GM12878 (cell line): ENCODE results near the gene HCST. TPM values are rescaled to one million over a fixed set of nuclear protein-coding genes. Genes with fewer than 3 reads are reported as not detected.

ENCODE experiments used
- ASH2L ChIP-seq: fragments of 300-600, 200-600 bp; sonication (generic); IDR thresholded peaks from 2 replicates; pipeline ENCODE4 v1.6.1; 2017; ENCODE audit warnings: low read depth, mild to moderate bottlenecking, borderline replicate concordance
- BCL11A ChIP-seq: IDR thresholded peaks from 2 replicates; pipeline ENCODE4 v1.6.1; 2011; ENCODE audit warnings: low read depth, low read length
- CHD1 ChIP-seq: IDR thresholded peaks from 2 replicates; pipeline ENCODE4 v1.6.1; 2012; ENCODE audit warnings: low read depth, low read length, improper control_type of control experiment
- CUX1 ChIP-seq: IDR thresholded peaks from 2 replicates; pipeline ENCODE4 v1.6.1; 2012; ENCODE audit warnings: improper control_type of control experiment, low read depth, low read length; ENCODE audit not compliant: insufficient replicate concordance
- EED ChIP-seq: sonication (generic); IDR thresholded peaks from 2 replicates; pipeline ENCODE4 v1.6.1; 2016; ENCODE audit warnings: antibody characterized with exemption, low read depth
- ETV6 ChIP-seq, 2 experiments: fragments of 450-650 bp in 1 of 2; IDR thresholded peaks in 1 of 2; conservative IDR thresholded peaks in 1 of 2; 2 replicates each; pipeline ENCODE4 v1.6.1; 2014; ENCODE audit warnings: antibody characterized with exemption in 1 of 2, borderline replicate concordance in 1 of 2, low read depth in 1 of 2, mild to moderate bottlenecking in 1 of 2, moderate library complexity in 1 of 2
- HCFC1 ChIP-seq: fragments of 150-350 bp; IDR thresholded peaks from 2 replicates; pipeline ENCODE4 v1.6.1; 2014; ENCODE audit warnings: low read length
- HDGF ChIP-seq: fragments of 450-650 bp; IDR thresholded peaks from 2 replicates; pipeline ENCODE4 v1.6.1; 2016; ENCODE audit warnings: antibody characterized with exemption
- IKZF2 ChIP-seq, 2 experiments: fragments of 450-650 bp; IDR thresholded peaks; 2 replicates each; pipeline ENCODE4 v1.6.1; 2017; ENCODE audit warnings: mild to moderate bottlenecking in 2 of 2, moderate library complexity in 2 of 2
- MXI1 ChIP-seq: fragments of 150-350 bp; IDR thresholded peaks from 2 replicates; pipeline ENCODE4 v1.6.1; 2011; ENCODE audit warnings: low read depth, mild to moderate bottlenecking, inconsistent platforms, low read length, improper control_type of control experiment
- MYC ChIP-seq: IDR thresholded peaks from 2 replicates; pipeline ENCODE4 v1.6.1; 2011; ENCODE audit warnings: mild to moderate bottlenecking, low read length, moderate library complexity, inconsistent platforms; ENCODE audit not compliant: insufficient read depth, insufficient replicate concordance, insufficient read length, severe bottlenecking
- NR2F1 ChIP-seq: fragments of 450-650 bp; conservative IDR thresholded peaks from 2 replicates; pipeline ENCODE4 v1.6.1; 2017; ENCODE audit warnings: mild to moderate bottlenecking
- NRF1 ChIP-seq: conservative IDR thresholded peaks from 2 replicates; pipeline ENCODE4 v1.6.1; 2011; ENCODE audit warnings: mild to moderate bottlenecking, low read depth, low read length, improper control_type of control experiment
- POLR2A ChIP-seq: IDR thresholded peaks from 2 replicates; pipeline ENCODE4 v1.6.1; 2011; ENCODE audit warnings: low read depth, mild to moderate bottlenecking, low read length
- RB1 ChIP-seq: fragments of 450-650 bp; formaldehyde crosslinking; IDR thresholded peaks from 2 replicates; pipeline ENCODE4 v1.6.1; 2017; ENCODE audit warnings: mild to moderate bottlenecking, borderline replicate concordance
- RCOR1 ChIP-seq: conservative IDR thresholded peaks from 2 replicates; pipeline ENCODE4 v1.6.1; 2012; ENCODE audit warnings: low read depth, low read length, improper control_type of control experiment
- RELA ChIP-seq: fragments of 450-650 bp; IDR thresholded peaks from 2 replicates; pipeline ENCODE4 v1.8.0; 2014; ENCODE audit warnings: borderline replicate concordance; ENCODE audit not compliant: partially characterized antibody
- RUNX3 ChIP-seq: IDR thresholded peaks from 2 replicates; pipeline ENCODE4 v1.6.1; 2012; ENCODE audit warnings: low read length, inconsistent platforms
- SMC3 ChIP-seq: IDR thresholded peaks from 2 replicates; pipeline ENCODE4 v1.6.1; 2011; ENCODE audit warnings: low read length, improper control_type of control experiment, borderline replicate concordance
- USF1 ChIP-seq: IDR thresholded peaks from 2 replicates; pipeline ENCODE4 v1.6.1; 2011; ENCODE audit warnings: borderline replicate concordance, low read depth, mild to moderate bottlenecking, moderate library complexity, mixed read lengths, low read length; ENCODE audit not compliant: insufficient read depth; ENCODE audit errors: extremely low read length
- YY1 ChIP-seq: IDR thresholded peaks from 2 replicates; pipeline ENCODE4 v1.6.1; 2011; ENCODE audit warnings: low read depth, mild to moderate bottlenecking, low read length
- ZNF24 ChIP-seq: fragments of 450-650 bp; IDR thresholded peaks from 2 replicates; pipeline ENCODE4 v1.6.1; 2017; ENCODE audit warnings: antibody characterized with exemption, mild to moderate bottlenecking
- ZNF384 ChIP-seq: IDR thresholded peaks from 2 replicates; pipeline ENCODE4 v1.6.1; 2012; ENCODE audit warnings: low read depth, mild to moderate bottlenecking, low read length, improper control_type of control experiment, borderline replicate concordance
- polyA plus RNA-seq, 11 experiments: library from polyadenylated mRNA; depleted of rRNA in 4 of 11; unstranded in 6 of 11; stranded (reverse) in 5 of 11; fragments of >200 nt; fragmentation: Nextera tagmentation in 4 of 11; fragmentation: Illumina TruSeq in 1 of 11; extraction: Ambion mirVana in 4 of 11; extraction: Trizol in 1 of 11; gene quantifications; 1 replicate in 1 of 11; 2 replicates in 10 of 11; pipeline versions ENCODE4 v1.2.1 to v1.2.3, GENCODE V29; 2011 to 2016; ENCODE audit warnings: inconsistent platforms in 2 of 11, missing spikeins in 2 of 11, low read depth in 1 of 11
- total RNA-seq, 4 experiments: library from RNA; depleted of rRNA in 3 of 4; stranded (reverse); fragments of >200 nt in 3 of 4; fragmentation: Illumina TruSeq in 1 of 4; extraction: Trizol in 1 of 4; gene quantifications; 2 replicates each; pipeline versions ENCODE4 v1.2.1 to v1.2.3, GENCODE V29; 2013 to 2021
- TF ChIP-seq, protein P1 (sequence below): IDR thresholded peaks from 2 replicates; pipeline ENCODE4 v1.6.1; 2011; ENCODE audit warnings: low read depth, low read length, improper control_type of control experiment, borderline replicate concordance

Gene HCST
- total and polyA plus RNA-seq, 10 of the 15 experiments (the other 5 are each of a cell fraction or from before 2014, with no cell fraction given): 7.5 to 79.6 (median 33.6) TPM

- no peak for TF ChIP-seq CUX1
- peak; percentile 95 for TF ChIP-seq EED
- peak; percentile 87 for TF ChIP-seq POLR2A
- TF ChIP-seq BCL11A: 0 out of 2 replicates have a peak, but pooled peaks have one; percentile 14
- peak; percentile 86 for TF ChIP-seq MXI1
- TF ChIP-seq NR2F1: peak; percentile 74
- TF ChIP-seq HCFC1: peak; percentile 54
- TF ChIP-seq ZNF24: no peak
- peak; percentile 94 to 95 for TF ChIP-seq IKZF2 (IDR thresholded peaks at IDR 0.05)
- TF ChIP-seq ASH2L: no peak
- no peak for TF ChIP-seq SMC3
- TF ChIP-seq ZNF384: no peak
- TF ChIP-seq YY1: peak; percentile 22; the same call in 1 of the 2 replicates
- peak; percentile 64; the same call in 1 of the 2 replicates for TF ChIP-seq RCOR1
- peak; percentile 91 for TF ChIP-seq RELA
- TF ChIP-seq ETV6 (conservative IDR thresholded peaks at IDR 0.05 in 1 of 2, IDR thresholded peaks at IDR 0.05 in 1 of 2; ENCODE audit: borderline replicate concordance in 1 of 2, low read depth in 1 of 2): peak in 1 of 2 experiments; percentile 65; a peak in 2 of 4 replicates
- TF ChIP-seq CHD1: no peak
- TF ChIP-seq, protein P1, sequence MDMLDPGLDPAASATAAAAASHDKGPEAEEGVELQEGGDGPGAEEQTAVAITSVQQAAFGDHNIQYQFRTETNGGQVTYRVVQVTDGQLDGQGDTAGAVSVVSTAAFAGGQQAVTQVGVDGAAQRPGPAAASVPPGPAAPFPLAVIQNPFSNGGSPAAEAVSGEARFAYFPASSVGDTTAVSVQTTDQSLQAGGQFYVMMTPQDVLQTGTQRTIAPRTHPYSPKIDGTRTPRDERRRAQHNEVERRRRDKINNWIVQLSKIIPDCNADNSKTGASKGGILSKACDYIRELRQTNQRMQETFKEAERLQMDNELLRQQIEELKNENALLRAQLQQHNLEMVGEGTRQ: no peak
- peak; percentile 90 for TF ChIP-seq RUNX3
- peak; percentile 74 for TF ChIP-seq MYC
- peak; percentile 26; the same call in 1 of the 2 replicates for TF ChIP-seq NRF1
- TF ChIP-seq HDGF: peak; percentile 25; the same call in 1 of the 2 replicates
- peak; percentile 28 for TF ChIP-seq USF1
- TF ChIP-seq RB1: peak; percentile 53; the same call in 1 of the 2 replicates
Observed at GRCh38 chr19:35903550-35904179, 1.3 kb downstream of the HCST start (continued).
